Measurements from ENCODE around the gene POLE.

The POLE gene

DNA sequence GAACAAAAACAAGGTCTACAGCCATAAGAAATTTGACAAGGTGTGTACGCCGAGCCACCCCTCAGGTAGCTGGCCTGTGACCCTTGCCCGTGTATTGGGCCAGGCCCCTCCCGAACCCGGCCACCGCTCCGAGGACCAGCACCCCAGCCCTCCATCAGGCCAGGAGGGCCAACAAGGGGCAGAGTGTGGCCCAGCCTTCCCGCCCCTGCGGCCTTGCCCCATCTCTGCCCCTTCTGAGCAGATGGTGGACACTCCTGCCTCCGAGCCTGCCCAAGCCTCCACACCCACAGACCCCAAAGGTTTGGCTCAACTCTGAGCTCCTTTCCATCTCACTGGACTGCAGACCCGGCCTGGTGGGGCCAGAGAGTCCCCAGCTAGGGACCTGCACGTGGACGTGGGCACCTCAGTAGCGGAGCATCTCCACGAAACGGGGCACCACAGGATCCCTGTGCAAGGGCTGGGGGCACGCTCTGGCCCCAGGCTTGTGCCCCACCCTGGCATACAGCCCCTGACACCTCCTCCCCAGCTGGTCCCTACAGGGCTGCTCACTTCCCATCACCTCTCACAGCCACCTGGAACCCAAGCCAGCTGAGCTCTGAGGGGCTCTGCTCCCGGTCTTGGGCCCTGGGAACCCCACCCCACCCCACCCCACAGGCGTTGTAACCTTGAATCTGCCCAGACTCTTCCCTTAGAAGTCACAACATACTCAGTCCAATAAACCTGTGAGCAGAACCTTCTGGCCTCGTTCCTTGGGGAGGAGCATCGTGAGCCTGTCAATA lies 65.3 kb downstream of the POLE start:
- H3K18ac ChIP-seq (ENCODE audit: low read length), result no peak overlapping the region
- no peak overlapping the region for H2BK5ac ChIP-seq (ENCODE audit: low read length)
- H3K79me2 ChIP-seq (ENCODE audit: control insufficient read depth, insufficient read depth, low read length), result no peaks in the 10 kb centered on the region
- H3K4me1 ChIP-seq (ENCODE audit: control insufficient read depth, low read depth, low read length), result no peaks in the 10 kb centered on the region
- H2AK5ac ChIP-seq (ENCODE audit: low read length), result no peak overlapping the region
- H3K4me2 ChIP-seq (ENCODE audit: low read length), result no peak overlapping the region
- H3K27me3 ChIP-seq (ENCODE audit: insufficient read depth, low read length, poor library complexity), result peaks cover 8% of the 10 kb centered on the region
- H3K56ac ChIP-seq (ENCODE audit: low read length), result no peak overlapping the region
- no peaks in the 10 kb centered on the region for H3K79me1 ChIP-seq (ENCODE audit: low read length)
- H3K23ac ChIP-seq (ENCODE audit: low read length), result no peak overlapping the region
- H2BK120ac ChIP-seq (ENCODE audit: low read depth, low read length), result no peak overlapping the region
- H4K8ac ChIP-seq (ENCODE audit: low read depth, low read length), result no peak overlapping the region
- no peak overlapping the region for H3K27ac ChIP-seq (ENCODE audit: low read depth, low read length)
- no peak overlapping the region for H2BK15ac ChIP-seq (replicated peaks; ENCODE audit: low read depth)
- H4K5ac ChIP-seq (ENCODE audit: low read length), result no peak overlapping the region
- H3K9ac ChIP-seq (ENCODE audit: low read length), result no peak overlapping the region
- WGBS (ENCODE audit: extremely low coverage, insufficient coverage, low lambda C conversion rate), result no CpG with 5 or more reads among the region's 21 CpGs
- peaks cover 12% of the 10 kb centered on the region for H3K36me3 ChIP-seq (ENCODE audit: control insufficient read depth, insufficient read depth, low read length)
- no peak overlapping the region for H3K4me3 ChIP-seq (ENCODE audit: low read length)
- H3K4ac ChIP-seq (ENCODE audit: low read depth, low read length), result no peak overlapping the region
- DNase-seq, result no peak

DNA sequence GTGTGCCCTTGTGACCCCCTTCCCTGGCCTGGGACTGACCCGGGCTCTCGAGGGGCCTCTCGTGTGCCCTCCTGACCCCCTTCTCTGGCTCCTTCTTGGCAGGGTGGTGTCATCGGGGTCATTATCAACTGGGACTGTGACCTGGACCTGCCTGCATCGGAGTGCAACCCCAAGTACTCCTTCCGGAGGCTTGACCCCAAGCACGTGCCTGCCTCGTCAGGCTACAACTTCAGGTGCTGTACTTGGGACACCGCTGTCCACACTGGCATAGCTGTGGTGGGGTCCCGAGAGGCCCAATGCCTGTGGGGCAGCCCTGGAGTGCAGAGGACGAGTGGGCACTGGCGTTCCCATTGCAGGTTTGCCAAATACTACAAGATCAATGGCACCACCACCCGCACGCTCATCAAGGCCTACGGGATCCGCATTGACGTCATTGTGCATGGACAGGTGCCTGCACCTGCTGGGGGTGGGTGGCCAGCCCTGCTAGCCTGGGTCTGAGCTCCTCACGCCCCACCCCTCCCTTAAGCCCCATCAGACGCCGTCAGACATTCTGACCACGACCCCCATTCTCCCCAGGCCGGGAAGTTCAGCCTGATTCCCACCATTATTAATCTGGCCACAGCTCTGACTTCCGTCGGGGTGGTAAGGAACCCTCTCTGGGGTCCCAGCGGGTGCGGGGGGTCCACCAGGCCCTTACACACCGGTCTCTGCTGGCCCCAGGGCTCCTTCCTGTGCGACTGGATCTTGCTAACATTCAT lies 66.1 kb downstream of the POLE start:
- H3K36me3 ChIP-seq (ENCODE audit: control insufficient read depth, insufficient read depth, low read length), result peaks cover 12% of the 10 kb centered on the region
- H2BK120ac ChIP-seq (ENCODE audit: low read depth, low read length), result no peak overlapping the region
- H4K5ac ChIP-seq (ENCODE audit: low read length), result no peak overlapping the region
- H3K9ac ChIP-seq (ENCODE audit: low read length), result no peak overlapping the region
- no peak overlapping the region for H2BK15ac ChIP-seq (replicated peaks; ENCODE audit: low read depth)
- no peak overlapping the region for H3K4me2 ChIP-seq (ENCODE audit: low read length)
- H3K79me2 ChIP-seq (ENCODE audit: control insufficient read depth, insufficient read depth, low read length), result no peaks in the 10 kb centered on the region
- no peak overlapping the region for H3K56ac ChIP-seq (ENCODE audit: low read length)
- H3K23ac ChIP-seq (ENCODE audit: low read length), result peak overlapping the region; percentile 50
- H3K4me1 ChIP-seq (ENCODE audit: control insufficient read depth, low read depth, low read length), result no peaks in the 10 kb centered on the region
- H4K8ac ChIP-seq (ENCODE audit: low read depth, low read length), result no peak overlapping the region
- no peak overlapping the region for H3K27ac ChIP-seq (ENCODE audit: low read depth, low read length)
- no CpG with 5 or more reads among the region's 28 CpGs for WGBS (ENCODE audit: extremely low coverage, insufficient coverage, low lambda C conversion rate)
- no peaks in the 10 kb centered on the region for H3K79me1 ChIP-seq (ENCODE audit: low read length)
- no peak overlapping the region for H3K4ac ChIP-seq (ENCODE audit: low read depth, low read length)
- H2AK5ac ChIP-seq (ENCODE audit: low read length), result no peak overlapping the region
- no peak overlapping the region for H3K18ac ChIP-seq (ENCODE audit: low read length)
- no peak for DNase-seq
- H3K4me3 ChIP-seq (ENCODE audit: low read length), result no peak overlapping the region
- H3K27me3 ChIP-seq (ENCODE audit: insufficient read depth, low read length, poor library complexity), result peaks cover 10% of the 10 kb centered on the region
- H2BK5ac ChIP-seq (ENCODE audit: low read length), result no peak overlapping the region

DNA sequence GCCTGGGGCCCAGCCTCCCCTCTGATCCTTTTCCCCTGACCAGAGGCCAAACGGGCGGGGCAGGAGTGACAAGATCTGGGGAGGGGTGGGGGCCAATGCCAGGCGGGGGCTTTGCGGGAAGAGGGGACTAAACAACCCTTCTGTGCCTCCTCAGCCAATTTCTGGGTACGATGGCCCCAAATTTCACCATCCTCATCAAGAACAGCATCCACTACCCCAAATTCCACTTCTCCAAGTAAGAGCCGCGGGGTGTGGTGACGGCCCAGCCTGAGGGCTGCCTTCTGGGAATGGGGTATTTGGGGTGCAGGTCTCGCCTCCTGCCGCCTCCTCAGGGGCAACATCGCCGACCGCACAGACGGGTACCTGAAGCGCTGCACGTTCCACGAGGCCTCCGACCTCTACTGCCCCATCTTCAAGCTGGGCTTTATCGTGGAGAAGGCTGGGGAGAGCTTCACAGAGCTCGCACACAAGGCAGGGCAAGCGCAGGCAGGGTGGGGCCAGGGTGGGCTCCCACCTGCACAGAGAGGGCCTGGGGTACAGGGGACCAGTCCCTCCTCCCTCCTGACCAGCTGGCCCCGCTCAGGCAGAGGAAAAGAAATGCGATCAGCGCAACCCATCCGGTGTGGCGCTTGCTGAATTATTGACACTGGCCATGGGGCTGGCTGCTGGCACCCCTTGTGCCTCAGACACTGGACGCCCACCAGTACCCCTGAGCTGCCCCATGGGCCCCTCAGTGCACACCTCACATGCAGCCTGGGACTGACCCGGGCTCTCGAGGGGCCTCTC lies 66.8 kb downstream of the POLE start:
- Histone ChIP-seq H3K9ac (ENCODE audit: low read length) (no peak overlapping the region), H3K4me1 (ENCODE audit: control insufficient read depth, low read depth, low read length) (no peaks in the 10 kb centered on the region), H2AK5ac (ENCODE audit: low read length) (no peak overlapping the region), H4K5ac (ENCODE audit: low read length) (no peak overlapping the region), H4K8ac (ENCODE audit: low read depth, low read length) (no peak overlapping the region), H2BK5ac (ENCODE audit: low read length) (no peak overlapping the region), H3K27me3 (ENCODE audit: insufficient read depth, low read length, poor library complexity) (peaks cover 10% of the 10 kb centered on the region), H3K18ac (ENCODE audit: low read length) (no peak overlapping the region), H3K79me1 (ENCODE audit: low read length) (no peaks in the 10 kb centered on the region), H3K23ac (ENCODE audit: low read length) (no peak overlapping the region), H3K4me3 (ENCODE audit: low read length) (no peak overlapping the region), H2BK120ac (ENCODE audit: low read depth, low read length) (no peak overlapping the region), H3K36me3 (ENCODE audit: control insufficient read depth, insufficient read depth, low read length) (peaks cover 5% of the 10 kb centered on the region), H3K79me2 (ENCODE audit: control insufficient read depth, insufficient read depth, low read length) (no peaks in the 10 kb centered on the region), H2BK15ac (replicated peaks; ENCODE audit: low read depth) (no peak overlapping the region), H3K4me2 (ENCODE audit: low read length) (no peak overlapping the region), H3K4ac (ENCODE audit: low read depth, low read length) (no peak overlapping the region), H3K27ac (ENCODE audit: low read depth, low read length) (no peak overlapping the region), H3K56ac (ENCODE audit: low read length) (no peak overlapping the region)
- WGBS (ENCODE audit: extremely low coverage, insufficient coverage, low lambda C conversion rate), result no CpG with 5 or more reads among the region's 29 CpGs
- no peak for DNase-seq

DNA sequence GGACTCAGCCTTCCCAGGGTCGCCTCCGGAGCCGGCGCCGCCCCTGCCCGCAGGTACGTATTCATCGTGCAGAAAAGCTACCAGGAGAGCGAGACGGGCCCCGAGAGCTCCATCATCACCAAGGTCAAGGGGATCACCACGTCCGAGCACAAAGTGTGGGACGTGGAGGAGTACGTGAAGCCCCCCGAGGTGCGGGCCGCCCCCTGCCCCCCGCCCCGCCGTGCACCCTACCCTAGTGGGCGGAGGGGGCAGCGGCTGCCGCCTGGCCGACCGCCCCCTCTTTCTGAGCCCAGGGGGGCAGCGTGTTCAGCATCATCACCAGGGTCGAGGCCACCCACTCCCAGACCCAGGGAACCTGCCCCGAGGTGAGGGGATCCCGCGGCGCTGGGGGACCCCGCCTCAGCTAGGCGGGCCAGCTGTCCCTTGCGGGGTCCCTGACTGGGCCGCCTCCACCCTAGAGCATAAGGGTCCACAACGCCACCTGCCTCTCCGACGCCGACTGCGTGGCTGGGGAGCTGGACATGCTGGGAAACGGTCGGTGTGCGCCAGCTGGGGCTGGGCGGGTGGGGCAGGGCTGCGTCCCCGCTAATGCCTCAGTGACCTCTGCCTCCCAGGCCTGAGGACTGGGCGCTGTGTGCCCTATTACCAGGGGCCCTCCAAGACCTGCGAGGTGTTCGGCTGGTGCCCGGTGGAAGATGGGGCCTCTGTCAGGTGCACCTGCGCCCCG lies 67.6 kb downstream of the POLE start:
- Histone ChIP-seq H3K23ac (ENCODE audit: low read length) (no peak overlapping the region), H3K9ac (ENCODE audit: low read length) (no peak overlapping the region), H3K36me3 (ENCODE audit: control insufficient read depth, insufficient read depth, low read length) (peaks cover 2% of the 10 kb centered on the region), H2BK5ac (ENCODE audit: low read length) (no peak overlapping the region), H3K4me3 (ENCODE audit: low read length) (no peak overlapping the region), H3K79me2 (ENCODE audit: control insufficient read depth, insufficient read depth, low read length) (no peaks in the 10 kb centered on the region), H3K79me1 (ENCODE audit: low read length) (no peaks in the 10 kb centered on the region), H3K18ac (ENCODE audit: low read length) (no peak overlapping the region), H3K4me2 (ENCODE audit: low read length) (no peak overlapping the region), H3K56ac (ENCODE audit: low read length) (no peak overlapping the region), H2BK15ac (replicated peaks; ENCODE audit: low read depth) (no peak overlapping the region), H4K5ac (ENCODE audit: low read length) (no peak overlapping the region), H3K27ac (ENCODE audit: low read depth, low read length) (no peak overlapping the region), H3K4ac (ENCODE audit: low read depth, low read length) (no peak overlapping the region), H3K27me3 (ENCODE audit: insufficient read depth, low read length, poor library complexity) (peaks cover 10% of the 10 kb centered on the region), H4K8ac (ENCODE audit: low read depth, low read length) (no peak overlapping the region), H2AK5ac (ENCODE audit: low read length) (no peak overlapping the region), H2BK120ac (ENCODE audit: low read depth, low read length) (no peak overlapping the region), H3K4me1 (ENCODE audit: control insufficient read depth, low read depth, low read length) (no peaks in the 10 kb centered on the region)
- DNase-seq, result no peak
- WGBS (ENCODE audit: extremely low coverage, insufficient coverage, low lambda C conversion rate), result no CpG with 5 or more reads among the region's 53 CpGs

DNA sequence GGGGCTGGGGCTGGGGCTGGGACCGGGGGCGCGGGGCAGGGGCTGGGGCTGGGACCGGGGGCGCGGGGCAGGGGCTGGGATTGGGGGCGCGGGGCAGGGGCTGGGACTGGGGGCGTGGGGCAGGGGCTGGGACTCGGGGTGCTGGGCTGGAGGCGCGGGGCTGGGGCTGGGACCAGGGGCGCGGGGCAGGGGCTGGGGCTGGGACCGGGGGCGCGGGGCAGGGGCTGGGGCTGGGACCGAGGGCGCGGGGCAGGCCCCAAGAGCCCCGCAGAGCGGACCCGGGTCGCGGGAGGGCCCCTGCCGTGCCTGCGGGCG lies 68.1 kb downstream of the POLE start:
- peaks cover 2% of the 10 kb centered on the region for H3K36me3 ChIP-seq (ENCODE audit: control insufficient read depth, insufficient read depth, low read length)
- no peak overlapping the region for H3K23ac ChIP-seq (ENCODE audit: low read length)
- H4K5ac ChIP-seq (ENCODE audit: low read length), result no peak overlapping the region
- H2AK5ac ChIP-seq (ENCODE audit: low read length), result no peak overlapping the region
- WGBS (ENCODE audit: extremely low coverage, insufficient coverage, low lambda C conversion rate), result no CpG with 5 or more reads among the region's 28 CpGs
- H3K9ac ChIP-seq (ENCODE audit: low read length), result no peak overlapping the region
- H3K4me2 ChIP-seq (ENCODE audit: low read length), result no peak overlapping the region
- no peaks in the 10 kb centered on the region for H3K79me1 ChIP-seq (ENCODE audit: low read length)
- no peak overlapping the region for H3K56ac ChIP-seq (ENCODE audit: low read length)
- H3K4me3 ChIP-seq (ENCODE audit: low read length), result no peak overlapping the region
- H3K4me1 ChIP-seq (ENCODE audit: control insufficient read depth, low read depth, low read length), result no peaks in the 10 kb centered on the region
- no peak overlapping the region for H3K18ac ChIP-seq (ENCODE audit: low read length)
- no peak overlapping the region for H2BK15ac ChIP-seq (replicated peaks; ENCODE audit: low read depth)
- H3K27ac ChIP-seq (ENCODE audit: low read depth, low read length), result no peak overlapping the region
- DNase-seq, result no peak
- H3K79me2 ChIP-seq (ENCODE audit: control insufficient read depth, insufficient read depth, low read length), result no peaks in the 10 kb centered on the region
- H2BK5ac ChIP-seq (ENCODE audit: low read length), result no peak overlapping the region
- H2BK120ac ChIP-seq (ENCODE audit: low read depth, low read length), result no peak overlapping the region
- no peak overlapping the region for H4K8ac ChIP-seq (ENCODE audit: low read depth, low read length)
- H3K27me3 ChIP-seq (ENCODE audit: insufficient read depth, low read length, poor library complexity), result peaks cover 10% of the 10 kb centered on the region
- no peak overlapping the region for H3K4ac ChIP-seq (ENCODE audit: low read depth, low read length)

Measured in mesendoderm (in vitro differentiated cells).